A549 (cell line): ENCODE results near the gene SLC25A11. TPM values are rescaled to one million over a fixed set of nuclear protein-coding genes. Genes with fewer than 3 reads are reported as not detected.

Experiments used
- ATAC-seq, 2 experiments: fragments of 200-7000 bp in 1 of 2; fragments of >200 bp in 1 of 2; cut with Nextera tagmentation in 1 of 2; cut with Tn5 transposase in 1 of 2; 3 replicates each; pipeline versions ENCODE4 v1.8.0 to v1.9.1; 2018 to 2020; ENCODE audit warnings: mild to moderate bottlenecking in 1 of 2, moderate library complexity in 1 of 2
- CTCF ChIA-PET: fragments of 300-600 bp; sonication (Branson Sonifier 250); formaldehyde crosslinking; extraction: SDS; loops from one replicate; lab custom pipeline; 2021; ENCODE audit warnings: antibody characterized with exemption, inconsistent platforms; lab: Yijun Ruan, JAX
- POLR2A ChIA-PET: fragments of 350-600 bp; formaldehyde crosslinking; extraction: SDS; loops from one replicate; lab custom pipeline; 2021; ENCODE audit warnings: antibody characterized with exemption, inconsistent platforms; lab: Yijun Ruan, JAX
- DNase-seq, 2 experiments: peaks; one replicate each; pipeline versions ENCODE4 v3.0.0 to v3.0.0-alpha.2; 2011 to 2016; ENCODE audit warnings: low read depth in 1 of 2, low spot score in 1 of 2
- FAIRE-seq: peaks from 2 replicates; lab custom pipeline; 2011; peaks lifted over from hg19 to GRCh38; lab: Jason Lieb, UNC
- H3K27ac ChIP-seq, 2 experiments: fragments of >200 bp; sonication (Bioruptor Twin); formaldehyde crosslinking; 3 replicates each; pipeline ENCODE4 v1.5.1; 2016 to 2017
- H3K4me1 ChIP-seq: fragments of >200 bp; sonication (Bioruptor Twin); formaldehyde crosslinking; 3 replicates; pipeline ENCODE4 v1.6.1; 2016
- H3K4me2 ChIP-seq: fragments of >200 bp; sonication (Bioruptor Twin); formaldehyde crosslinking; 3 replicates; pipeline ENCODE4 v1.6.1; 2016
- H3K4me3 ChIP-seq: fragments of >200 bp; sonication (Bioruptor Twin); formaldehyde crosslinking; 3 replicates; pipeline ENCODE4 v1.5.1; 2016
- H3K9me3 ChIP-seq: fragments of >200 bp; sonication (Bioruptor Twin); formaldehyde crosslinking; 3 replicates; pipeline ENCODE4 v1.6.1; 2016
- CHD2 ChIP-seq: fragments of 150-350 bp; IDR thresholded peaks from 2 replicates; pipeline ENCODE4 v1.6.1; 2014; ENCODE audit warnings: low read length; ENCODE audit not compliant: partially characterized antibody
- CHD4 ChIP-seq: fragments of 200-600 bp; sonication (generic); IDR thresholded peaks from 2 replicates; pipeline ENCODE4 v1.6.1; 2016; ENCODE audit warnings: antibody characterized with exemption, mild to moderate bottlenecking, borderline replicate concordance
- EHF ChIP-seq: fragments of 250-450 bp; sonication (Bioruptor Pico); IDR thresholded peaks from 2 replicates; pipeline ENCODE4 v1.5.0; 2020; ENCODE audit warnings: mild to moderate bottlenecking
- EHMT2 ChIP-seq: fragments of 200-600 bp; sonication (generic); IDR thresholded peaks from 2 replicates; pipeline ENCODE4 v1.6.1; 2016; ENCODE audit warnings: antibody characterized with exemption, low read depth, mild to moderate bottlenecking, moderate library complexity
- ELK1 ChIP-seq: fragments of 150-350 bp; IDR thresholded peaks from 2 replicates; pipeline ENCODE4 v1.6.1; 2014; ENCODE audit warnings: low read depth, mild to moderate bottlenecking, low read length
- EP300 ChIP-seq, 2 experiments: fragments of >200 bp; sonication (Bioruptor Twin); formaldehyde crosslinking; IDR thresholded peaks; 2 replicates in 1 of 2; 3 replicates in 1 of 2; pipeline ENCODE4 v1.6.1; 2016 to 2017
- ESRRA ChIP-seq: fragments of 150-350 bp; IDR thresholded peaks from 2 replicates; pipeline ENCODE4 v1.6.1; 2014; ENCODE audit warnings: mild to moderate bottlenecking, low read length, borderline replicate concordance
- FOSB ChIP-seq: fragments of 250-450 bp; sonication (Bioruptor Pico); IDR thresholded peaks from 2 replicates; pipeline ENCODE4 v1.5.0; 2020; ENCODE audit warnings: mild to moderate bottlenecking, moderate library complexity
- HDAC2 ChIP-seq: fragments of 200-600 bp; sonication (generic); IDR thresholded peaks from 2 replicates; pipeline ENCODE4 v1.6.1; 2016
- HEYL ChIP-seq: fragments of 250-450 bp; sonication (Bioruptor Pico); IDR thresholded peaks from 2 replicates; pipeline ENCODE4 v1.8.0; 2021; ENCODE audit warnings: mild to moderate bottlenecking, moderate library complexity
- JUNB ChIP-seq: fragments of >200 bp; sonication (Bioruptor Twin); formaldehyde crosslinking; IDR thresholded peaks from 2 replicates; pipeline ENCODE4 v1.6.1; 2016
- MAFK ChIP-seq: fragments of 450-650 bp; IDR thresholded peaks from 2 replicates; pipeline ENCODE4 v1.6.1; 2014; ENCODE audit not compliant: partially characterized antibody
- MYC ChIP-seq: IDR thresholded peaks from 2 replicates; pipeline ENCODE4 v1.6.1; 2012; ENCODE audit warnings: mild to moderate bottlenecking, inconsistent platforms, low read length, improper control_type of control experiment, borderline replicate concordance
- NFE2L2 ChIP-seq: fragments of 150-350 bp; conservative IDR thresholded peaks from 2 replicates; pipeline ENCODE4 v1.6.1; 2014; ENCODE audit warnings: low read length
- NPAS2 ChIP-seq: fragments of 250-450 bp; sonication (Bioruptor Pico); IDR thresholded peaks from 2 replicates; pipeline ENCODE4 v1.8.0; 2022; ENCODE audit warnings: mild to moderate bottlenecking, moderate library complexity, borderline replicate concordance
- NR3C1 ChIP-seq: fragments of >200 bp; sonication (Bioruptor Twin); formaldehyde crosslinking; IDR thresholded peaks from 3 replicates; pipeline ENCODE4 v1.6.1; 2017
- PHF8 ChIP-seq: fragments of 200-600 bp; sonication (generic); IDR thresholded peaks from 2 replicates; pipeline ENCODE4 v1.6.1; 2016; ENCODE audit warnings: low read depth, mild to moderate bottlenecking, antibody characterized with exemption, moderate library complexity, borderline replicate concordance
- POLR2AphosphoS2 ChIP-seq: conservative IDR thresholded peaks from 2 replicates; pipeline ENCODE4 v1.6.1; 2012; ENCODE audit warnings: low read length, improper control_type of control experiment, inconsistent platforms
- RCOR1 ChIP-seq: fragments of 150-350 bp; IDR thresholded peaks from 2 replicates; pipeline ENCODE4 v1.6.1; 2014; ENCODE audit warnings: antibody characterized with exemption, low read length, low read depth
- REST ChIP-seq: fragments of 200-600 bp; sonication (generic); IDR thresholded peaks from 2 replicates; pipeline ENCODE4 v1.6.1; 2016; ENCODE audit warnings: antibody characterized with exemption, mild to moderate bottlenecking, moderate library complexity
- RFX5 ChIP-seq: fragments of 450-650 bp; IDR thresholded peaks from 2 replicates; pipeline ENCODE4 v1.7.1; 2014; ENCODE audit warnings: antibody characterized with exemption, mild to moderate bottlenecking, moderate library complexity
- TFCP2L1 ChIP-seq: fragments of 250-450 bp; sonication (Bioruptor Pico); IDR thresholded peaks from 2 replicates; pipeline ENCODE4 v1.5.0; 2021; ENCODE audit warnings: mild to moderate bottlenecking
- ZFP36 ChIP-seq: fragments of 450-650 bp; IDR thresholded peaks from 2 replicates; pipeline ENCODE4 v1.6.1; 2014; ENCODE audit warnings: borderline replicate concordance; ENCODE audit not compliant: partially characterized antibody
- ZSCAN20 ChIP-seq: fragments of 250-450 bp; sonication (Bioruptor Pico); IDR thresholded peaks from 2 replicates; pipeline ENCODE4 v1.8.0; 2022; ENCODE audit warnings: mild to moderate bottlenecking, moderate library complexity
- WGBS: methylation state at CpG from one replicate; pipeline ENCODE4 v1.1.6; 2017; ENCODE audit errors: missing lambda C conversion rate; 5-methylcytosine and 5-hydroxymethylcytosine counted together
- polyA plus RNA-seq, 4 experiments: library from polyadenylated mRNA; depleted of rRNA in 3 of 4; stranded (reverse); fragments of >200 nt; fragmentation: RNase III in 1 of 4; extraction: RNeasy Plus Mini Kit Qiagen cat#74134 plus additional on column Dnase treatment in 1 of 4; gene quantifications; 2 replicates in 3 of 4; 3 replicates in 1 of 4; pipeline ENCODE4 v1.2.3, GENCODE V29; 2011 to 2017

Gene SLC25A11
- polyA plus RNA-seq, 2 of the 4 experiments (the other 2 are of a cell fraction) = 60.2 to 69.2 TPM

- Histone ChIP-seq H3K4me3 (no peak overlapping the region), H3K4me1 (0 out of 3 replicates have a peak, but pooled peaks cover 5% of the 10 kb centered on the region), H3K27ac (no peak overlapping the region), H3K4me2 (no peak overlapping the region), H3K9me3 (no peaks in the 10 kb centered on the region)
- 86% methylated on average over 43 of the region's 48 CpGs for WGBS
- DNase-seq (no peak), ATAC-seq (no peak), FAIRE-seq (no peak)
- TF ChIP-seq ZSCAN20 (no peak), PHF8 (no peak), ESRRA (no peak), MAFK (no peak), NFE2L2 (no peak), HEYL (no peak), NPAS2 (no peak), CHD4 (no peak), TFCP2L1 (no peak), RFX5 (no peak), JUNB (no peak)
- ChIA-PET CTCF (interaction anchor here (0.6 to 8.2 kb wide), 20 partner anchors 8 to 335 kb away, joined by 3 to 83 read pairs (median 6); partner anchors contain the start of genes ARRB2 and CAMTA2), POLR2A (interaction anchor here (1.9 kb wide), 1 partner anchor 112 kb away, joined by 6 read pairs; no protein-coding TSS in a partner anchor)
These were observed 38.0 kb downstream of the SLC25A11 start for GRCh38 chr17:4901648-4902344.

GRCh38 chr17:4901108-4901647 lies 38.7 kb downstream of the SLC25A11 start:
- Histone ChIP-seq H3K4me3 (no peak overlapping the region), H3K9me3 (no peaks in the 10 kb centered on the region), H3K27ac (no peak overlapping the region), H3K4me1 (0 out of 3 replicates have a peak, but pooled peaks cover 5% of the 10 kb centered on the region), H3K4me2 (no peak overlapping the region)
- CTCF ChIA-PET = interaction anchor here (0.6 to 8.2 kb wide), 17 partner anchors 8 to 335 kb away, joined by 3 to 83 read pairs (median 9); partner anchors contain the start of genes ARRB2, CAMTA2, RNF167 and SLC25A11
- ATAC-seq (no peak), DNase-seq (no peak), FAIRE-seq (no peak)
- 94% methylated on average over 37 of the region's 37 CpGs for WGBS
- POLR2A ChIA-PET = interaction anchor here (1.9 kb wide), 1 partner anchor 111 kb away, joined by 6 read pairs; no protein-coding TSS in a partner anchor
- TF ChIP-seq POLR2AphosphoS2 (no peak), CHD2 (no peak), PHF8 (no peak), REST (no peak), NR3C1 (no peak), RCOR1 (no peak)

GRCh38 chr17:4900231-4901107 lies 39.4 kb downstream of the SLC25A11 start:
- WGBS = 90% methylated on average over 64 of the region's 65 CpGs
- H3K27ac ChIP-seq = no peak overlapping the region
- TF ChIP-seq FOSB (CRISPR knock-in tag) (no peak), NR3C1 (no peak), ZFP36 (no peak), CHD2 (no peak), EP300 (IDR thresholded peaks at IDR 0.05) (no peak), EHMT2 (no peak), EHF (no peak), ESRRA (no peak), ELK1 (no peak), MYC (no peak), HDAC2 (no peak)
- TF ChIP-seq, all 56 proteins: peak for 0
- ChIA-PET POLR2A (interaction anchor here (1.5 to 1.9 kb wide), 2 partner anchors 104 to 110 kb away, joined by 4 to 6 read pairs; partner anchors contain the start of gene PSMB6), CTCF (interaction anchor here (0.6 to 8.2 kb wide), 15 partner anchors 9 to 333 kb away, joined by 3 to 83 read pairs (median 5); partner anchors contain the start of genes ARRB2, GLTPD2, RNF167 and SLC25A11)
- ATAC-seq = no peak
- Histone ChIP-seq H3K4me3 (no peak overlapping the region), H3K9me3 (no peaks in the 10 kb centered on the region), H3K4me2 (no peak overlapping the region), H3K4me1 (0 out of 3 replicates have a peak, but pooled peaks cover 5% of the 10 kb centered on the region)
- no peak for FAIRE-seq
- no peak for DNase-seq
